GM06990 (cell line): ENCODE measurements around the gene CLVS2.

ENCODE experiments used
- DNase-seq: peaks from one replicate; pipeline ENCODE4 v3.0.0-alpha.2; 2011; ENCODE audit not compliant: insufficient read length; ENCODE audit errors: extremely low read depth
- H3K27me3 ChIP-seq: replicated peaks from 2 replicates; pipeline ENCODE4 v1.6.0; 2011; ENCODE audit warnings: low read length; ENCODE audit not compliant: control insufficient read depth, insufficient read depth
- H3K36me3 ChIP-seq: 2 replicates; pipeline ENCODE4 v1.5.1; 2011; ENCODE audit warnings: low read length; ENCODE audit not compliant: control insufficient read depth, insufficient read depth
- H3K4me3 ChIP-seq: replicated peaks from 2 replicates; pipeline ENCODE4 v1.5.1; 2011; ENCODE audit warnings: low read depth, mild to moderate bottlenecking, control low read depth, low read length
- TF ChIP-seq, protein P1 (sequence below): IDR thresholded peaks from 2 replicates; pipeline ENCODE4 v1.5.1; 2011; ENCODE audit warnings: low read length, control low read depth, mild to moderate bottlenecking, inconsistent platforms; ENCODE audit not compliant: insufficient read depth, poor library complexity, severe bottlenecking

CLVS2 gene

DNA sequence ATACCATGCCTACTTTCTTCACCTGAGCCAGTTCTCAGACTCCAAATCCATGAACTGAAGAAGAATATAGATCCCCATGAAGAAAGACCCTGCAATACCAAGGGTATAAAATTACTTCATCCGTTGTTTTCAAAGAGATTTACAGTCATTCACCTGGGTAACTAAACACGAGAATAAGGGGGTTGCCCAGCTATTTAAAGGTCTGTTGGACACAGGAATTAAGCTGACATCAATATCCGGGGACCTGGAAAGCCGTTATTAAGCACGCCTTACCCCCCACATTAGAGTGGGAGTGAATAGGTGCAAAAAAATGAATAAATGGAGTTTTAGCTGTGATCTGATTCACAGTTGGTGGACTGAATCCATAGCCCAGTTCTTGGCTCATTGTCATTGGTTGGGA is 28.9 kb downstream of the CLVS2 start:
- Histone ChIP-seq H3K27me3 (no peaks in the 10 kb centered on the region), H3K4me3 (no peak overlapping the region), H3K36me3 (no peaks in the 10 kb centered on the region)
- TF ChIP-seq, protein P1, sequence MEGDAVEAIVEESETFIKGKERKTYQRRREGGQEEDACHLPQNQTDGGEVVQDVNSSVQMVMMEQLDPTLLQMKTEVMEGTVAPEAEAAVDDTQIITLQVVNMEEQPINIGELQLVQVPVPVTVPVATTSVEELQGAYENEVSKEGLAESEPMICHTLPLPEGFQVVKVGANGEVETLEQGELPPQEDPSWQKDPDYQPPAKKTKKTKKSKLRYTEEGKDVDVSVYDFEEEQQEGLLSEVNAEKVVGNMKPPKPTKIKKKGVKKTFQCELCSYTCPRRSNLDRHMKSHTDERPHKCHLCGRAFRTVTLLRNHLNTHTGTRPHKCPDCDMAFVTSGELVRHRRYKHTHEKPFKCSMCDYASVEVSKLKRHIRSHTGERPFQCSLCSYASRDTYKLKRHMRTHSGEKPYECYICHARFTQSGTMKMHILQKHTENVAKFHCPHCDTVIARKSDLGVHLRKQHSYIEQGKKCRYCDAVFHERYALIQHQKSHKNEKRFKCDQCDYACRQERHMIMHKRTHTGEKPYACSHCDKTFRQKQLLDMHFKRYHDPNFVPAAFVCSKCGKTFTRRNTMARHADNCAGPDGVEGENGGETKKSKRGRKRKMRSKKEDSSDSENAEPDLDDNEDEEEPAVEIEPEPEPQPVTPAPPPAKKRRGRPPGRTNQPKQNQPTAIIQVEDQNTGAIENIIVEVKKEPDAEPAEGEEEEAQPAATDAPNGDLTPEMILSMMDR = no peak
- no peak for DNase-seq

DNA sequence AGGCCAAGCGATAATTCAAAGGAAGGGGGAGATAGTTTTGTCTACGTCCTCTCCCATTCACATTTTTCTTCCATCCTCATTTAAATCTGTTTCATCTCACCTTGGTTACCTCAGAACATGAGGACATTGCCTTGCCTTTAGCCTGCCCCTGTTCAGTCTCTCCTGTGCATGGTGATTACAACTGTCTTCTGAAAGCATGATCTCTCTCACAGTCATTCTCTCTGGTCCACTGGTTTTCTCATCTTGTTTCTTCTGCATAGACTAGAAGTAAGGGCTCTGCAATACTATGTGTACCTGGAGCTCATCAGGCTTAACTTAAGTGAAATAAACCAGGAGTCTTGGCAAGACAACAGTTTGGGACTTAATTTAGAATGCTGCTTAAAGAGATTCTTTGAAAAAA is 31.4 kb downstream of the CLVS2 start:
- no peak for DNase-seq
- TF ChIP-seq, protein P1 = no peak
- H3K27me3 ChIP-seq = no peaks in the 10 kb centered on the region
- no peaks in the 10 kb centered on the region for H3K36me3 ChIP-seq
- no peak overlapping the region for H3K4me3 ChIP-seq

DNA sequence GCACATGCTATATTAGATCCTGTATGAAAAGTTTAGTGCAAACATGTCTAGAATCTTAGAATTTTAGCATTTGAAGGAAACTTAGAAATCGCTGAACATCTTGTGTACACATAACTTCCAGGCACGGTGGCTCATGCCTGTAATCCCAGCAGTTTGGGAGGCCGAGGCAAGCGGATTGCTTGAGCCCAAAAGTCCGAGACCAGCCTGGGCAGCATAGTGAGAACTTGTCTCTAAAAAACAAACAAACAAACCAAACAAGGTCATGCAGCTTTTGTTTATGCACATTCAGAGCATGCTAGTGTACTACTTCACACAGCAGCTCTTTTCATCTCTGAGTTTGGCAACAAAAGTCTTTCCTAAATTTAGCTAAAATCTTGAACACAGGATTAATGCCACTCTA is 32.2 kb downstream of the CLVS2 start:
- Histone ChIP-seq H3K27me3 (no peaks in the 10 kb centered on the region), H3K36me3 (no peaks in the 10 kb centered on the region), H3K4me3 (no peak overlapping the region)
- DNase-seq = no peak
- TF ChIP-seq, protein P1 = no peak

DNA sequence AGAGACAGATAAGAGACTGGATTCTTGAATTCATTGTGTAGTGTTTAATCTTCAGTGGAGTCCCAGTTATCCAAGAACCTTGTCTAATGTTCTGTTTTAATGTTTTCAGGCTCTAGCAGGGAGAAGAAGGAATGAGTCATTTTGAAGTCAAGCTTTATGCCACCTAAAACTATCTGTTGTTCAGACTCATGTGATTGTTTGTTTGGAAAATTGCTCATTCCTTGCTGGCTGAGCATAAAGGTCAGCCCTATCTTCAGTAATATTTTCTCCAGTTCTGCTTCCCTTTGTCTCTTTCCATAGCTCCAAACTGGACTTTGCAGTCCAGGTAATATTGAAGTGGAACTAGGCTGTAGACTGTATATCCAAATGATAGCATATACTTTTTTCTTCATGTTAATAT is 34.2 kb downstream of the CLVS2 start:
- Histone ChIP-seq H3K4me3 (no peak overlapping the region), H3K36me3 (no peaks in the 10 kb centered on the region), H3K27me3 (no peaks in the 10 kb centered on the region)
- TF ChIP-seq, protein P1 = no peak
- DNase-seq = no peak

DNA sequence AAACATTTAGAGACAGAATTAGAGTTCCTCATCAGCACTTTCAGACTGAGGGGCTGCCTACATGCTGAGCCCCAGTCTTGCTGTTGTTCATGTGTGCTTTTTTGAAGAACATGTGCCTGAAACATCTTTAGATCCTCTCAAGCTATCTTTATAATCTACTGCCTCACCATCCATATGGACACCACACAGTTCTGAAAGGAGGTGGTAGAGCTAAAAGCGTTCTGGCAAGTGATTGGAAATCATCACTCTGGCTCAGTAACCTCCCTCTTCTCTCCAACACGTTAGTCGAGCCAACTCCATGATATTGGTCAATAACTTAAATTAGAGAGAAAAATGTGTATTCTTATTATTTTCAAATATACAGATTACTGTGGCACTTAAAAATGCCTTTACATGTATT is 40.6 kb downstream of the CLVS2 start:
- TF ChIP-seq, protein P1 = no peak

DNA sequence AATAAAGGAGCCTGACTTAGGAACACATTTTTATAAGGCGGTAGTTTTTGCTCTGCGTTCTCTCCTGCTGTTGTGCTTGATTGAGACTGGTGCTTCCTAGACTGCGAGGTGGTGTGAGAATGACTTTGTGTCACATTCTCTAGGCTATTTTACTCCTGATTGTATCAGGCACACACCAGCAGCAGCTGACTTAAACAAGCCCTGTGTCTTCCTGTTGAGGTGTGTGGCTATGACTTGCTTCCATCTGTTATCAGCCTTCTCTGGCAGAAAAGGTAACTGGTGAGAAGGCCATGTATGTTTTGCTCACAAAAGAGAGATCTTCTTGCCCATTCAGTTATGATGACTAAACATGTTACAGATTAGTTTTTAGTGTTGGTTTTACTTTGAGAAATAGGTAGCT is 43.4 kb downstream of the CLVS2 start:
- no peaks in the 10 kb centered on the region for H3K36me3 ChIP-seq
- no peak for DNase-seq
- H3K27me3 ChIP-seq = no peaks in the 10 kb centered on the region
- no peak overlapping the region for H3K4me3 ChIP-seq
- TF ChIP-seq, protein P1 = no peak

More for the DNA sequence above, 40.6 kb downstream of the CLVS2 start:
- Histone ChIP-seq H3K36me3 (no peaks in the 10 kb centered on the region), H3K4me3 (no peak overlapping the region), H3K27me3 (no peaks in the 10 kb centered on the region)
- DNase-seq = no peak
